C4-2B (cell line): Measurements from ENCODE around the gene ANKRD33B.

ENCODE experiments used
- ZFX ChIP-seq: fragments of 450-650 bp; IDR thresholded peaks from 2 replicates; pipeline ENCODE4 v1.6.1; 2017
- TF ChIP-seq, protein P1 (sequence below): fragments of 450-650 bp; conservative IDR thresholded peaks from 2 replicates; pipeline ENCODE4 v1.5.1; 2017; ENCODE audit warnings: mild to moderate bottlenecking

DNA sequence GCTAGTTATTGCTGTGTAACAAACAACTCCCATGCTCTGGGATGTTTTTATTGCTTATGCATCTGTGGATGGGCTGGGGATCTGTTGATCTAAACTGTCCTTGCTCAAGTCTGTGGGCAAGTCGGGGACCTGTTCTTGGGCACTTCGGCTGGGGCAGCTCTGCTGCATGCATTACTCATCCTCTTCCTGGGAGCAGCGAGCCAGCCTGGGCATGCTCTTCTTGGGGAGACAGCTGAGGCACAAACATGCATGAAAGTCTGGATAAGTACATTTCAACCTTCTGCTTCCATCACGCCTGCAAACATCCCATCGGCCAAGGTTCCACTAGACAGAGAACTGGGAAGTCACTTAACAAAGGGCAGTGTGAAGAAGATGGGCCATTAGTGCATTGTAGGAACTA, 66.3 kb downstream of the ANKRD33B start:
- TF ChIP-seq, protein P1, sequence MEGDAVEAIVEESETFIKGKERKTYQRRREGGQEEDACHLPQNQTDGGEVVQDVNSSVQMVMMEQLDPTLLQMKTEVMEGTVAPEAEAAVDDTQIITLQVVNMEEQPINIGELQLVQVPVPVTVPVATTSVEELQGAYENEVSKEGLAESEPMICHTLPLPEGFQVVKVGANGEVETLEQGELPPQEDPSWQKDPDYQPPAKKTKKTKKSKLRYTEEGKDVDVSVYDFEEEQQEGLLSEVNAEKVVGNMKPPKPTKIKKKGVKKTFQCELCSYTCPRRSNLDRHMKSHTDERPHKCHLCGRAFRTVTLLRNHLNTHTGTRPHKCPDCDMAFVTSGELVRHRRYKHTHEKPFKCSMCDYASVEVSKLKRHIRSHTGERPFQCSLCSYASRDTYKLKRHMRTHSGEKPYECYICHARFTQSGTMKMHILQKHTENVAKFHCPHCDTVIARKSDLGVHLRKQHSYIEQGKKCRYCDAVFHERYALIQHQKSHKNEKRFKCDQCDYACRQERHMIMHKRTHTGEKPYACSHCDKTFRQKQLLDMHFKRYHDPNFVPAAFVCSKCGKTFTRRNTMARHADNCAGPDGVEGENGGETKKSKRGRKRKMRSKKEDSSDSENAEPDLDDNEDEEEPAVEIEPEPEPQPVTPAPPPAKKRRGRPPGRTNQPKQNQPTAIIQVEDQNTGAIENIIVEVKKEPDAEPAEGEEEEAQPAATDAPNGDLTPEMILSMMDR: no peak
- TF ChIP-seq ZFX: no peak
